A549 (cell line): ENCODE measurements around the gene KRTAP12-1. TPM values are rescaled to one million over a fixed set of nuclear protein-coding genes. Genes with fewer than 3 reads are reported as not detected.

ENCODE experiments used
- ATAC-seq, 2 experiments: fragments of 200-7000 bp in 1 of 2; fragments of >200 bp in 1 of 2; cut with Nextera tagmentation in 1 of 2; cut with Tn5 transposase in 1 of 2; 3 replicates each; pipeline versions ENCODE4 v1.8.0 to v1.9.1; 2018 to 2020; ENCODE audit warnings: mild to moderate bottlenecking in 1 of 2, moderate library complexity in 1 of 2
- CTCF ChIA-PET: fragments of 300-600 bp; sonication (Branson Sonifier 250); formaldehyde crosslinking; extraction: SDS; loops from one replicate; lab custom pipeline; 2021; ENCODE audit warnings: antibody characterized with exemption, inconsistent platforms; lab: Yijun Ruan, JAX
- POLR2A ChIA-PET: fragments of 350-600 bp; formaldehyde crosslinking; extraction: SDS; loops from one replicate; lab custom pipeline; 2021; ENCODE audit warnings: antibody characterized with exemption, inconsistent platforms; lab: Yijun Ruan, JAX
- DNase-seq, 2 experiments: peaks; one replicate each; pipeline versions ENCODE4 v3.0.0 to v3.0.0-alpha.2; 2011 to 2016; ENCODE audit warnings: low read depth in 1 of 2, low spot score in 1 of 2
- FAIRE-seq: peaks from 2 replicates; lab custom pipeline; 2011; peaks lifted over from hg19 to GRCh38; lab: Jason Lieb, UNC
- H3K27ac ChIP-seq, 2 experiments: fragments of >200 bp; sonication (Bioruptor Twin); formaldehyde crosslinking; 3 replicates each; pipeline ENCODE4 v1.5.1; 2016 to 2017
- H3K4me1 ChIP-seq: fragments of >200 bp; sonication (Bioruptor Twin); formaldehyde crosslinking; 3 replicates; pipeline ENCODE4 v1.6.1; 2016
- H3K4me2 ChIP-seq: fragments of >200 bp; sonication (Bioruptor Twin); formaldehyde crosslinking; 3 replicates; pipeline ENCODE4 v1.6.1; 2016
- H3K4me3 ChIP-seq: fragments of >200 bp; sonication (Bioruptor Twin); formaldehyde crosslinking; 3 replicates; pipeline ENCODE4 v1.5.1; 2016
- H3K9me3 ChIP-seq: fragments of >200 bp; sonication (Bioruptor Twin); formaldehyde crosslinking; 3 replicates; pipeline ENCODE4 v1.6.1; 2016
- BCL3 ChIP-seq: fragments of >200 bp; sonication (Bioruptor Twin); formaldehyde crosslinking; IDR thresholded peaks from 3 replicates; pipeline ENCODE4 v1.6.1; 2016
- BHLHE40 ChIP-seq: IDR thresholded peaks from 2 replicates; pipeline ENCODE4 v1.6.1; 2012; ENCODE audit warnings: low read depth, low read length, inconsistent platforms
- CBX8 ChIP-seq: fragments of 200-600 bp; sonication (generic); IDR thresholded peaks from 2 replicates; pipeline ENCODE4 v1.6.1; 2016
- EHMT2 ChIP-seq: fragments of 200-600 bp; sonication (generic); IDR thresholded peaks from 2 replicates; pipeline ENCODE4 v1.6.1; 2016; ENCODE audit warnings: antibody characterized with exemption, low read depth, mild to moderate bottlenecking, moderate library complexity
- ESRRA ChIP-seq: fragments of 150-350 bp; IDR thresholded peaks from 2 replicates; pipeline ENCODE4 v1.6.1; 2014; ENCODE audit warnings: mild to moderate bottlenecking, low read length, borderline replicate concordance
- FOSL2 ChIP-seq, 2 experiments: fragments of 450-650 bp in 1 of 2; fragments of >200 bp in 1 of 2; sonication (Bioruptor Twin) in 1 of 2; formaldehyde crosslinking; IDR thresholded peaks; 2 replicates each; pipeline versions ENCODE4 v1.5.0 to v1.6.1; 2016 to 2020; ENCODE audit warnings: mild to moderate bottlenecking in 1 of 2, moderate library complexity in 1 of 2
- FOXS1 ChIP-seq: fragments of 250-450 bp; sonication (Bioruptor Pico); IDR thresholded peaks from 2 replicates; pipeline ENCODE4 v1.5.0; 2020; ENCODE audit warnings: mild to moderate bottlenecking, moderate library complexity
- HOXA7 ChIP-seq: fragments of 250-450 bp; sonication (Bioruptor Pico); IDR thresholded peaks from 2 replicates; pipeline ENCODE4 v1.5.0; 2020; ENCODE audit warnings: mild to moderate bottlenecking, moderate library complexity
- JUN ChIP-seq, 2 experiments: fragments of >200 bp; sonication (Bioruptor Twin); formaldehyde crosslinking; IDR thresholded peaks; 2 replicates in 1 of 2; 3 replicates in 1 of 2; pipeline ENCODE4 v1.6.1; 2016 to 2017
- JUNB ChIP-seq: fragments of >200 bp; sonication (Bioruptor Twin); formaldehyde crosslinking; IDR thresholded peaks from 2 replicates; pipeline ENCODE4 v1.6.1; 2016
- KDM1A ChIP-seq: fragments of 200-600 bp; sonication (generic); IDR thresholded peaks from 2 replicates; pipeline ENCODE4 v1.6.1; 2016; ENCODE audit warnings: low read depth, mild to moderate bottlenecking
- KDM5A ChIP-seq: fragments of 200-600 bp; sonication (generic); IDR thresholded peaks from 2 replicates; pipeline ENCODE4 v1.6.1; 2016; ENCODE audit warnings: antibody characterized with exemption, mild to moderate bottlenecking
- MAFK ChIP-seq: fragments of 450-650 bp; IDR thresholded peaks from 2 replicates; pipeline ENCODE4 v1.6.1; 2014; ENCODE audit not compliant: partially characterized antibody
- MYC ChIP-seq: IDR thresholded peaks from 2 replicates; pipeline ENCODE4 v1.6.1; 2012; ENCODE audit warnings: mild to moderate bottlenecking, inconsistent platforms, low read length, improper control_type of control experiment, borderline replicate concordance
- NFE2L2 ChIP-seq: fragments of 150-350 bp; conservative IDR thresholded peaks from 2 replicates; pipeline ENCODE4 v1.6.1; 2014; ENCODE audit warnings: low read length
- NR3C1 ChIP-seq: fragments of >200 bp; sonication (Bioruptor Twin); formaldehyde crosslinking; IDR thresholded peaks from 3 replicates; pipeline ENCODE4 v1.6.1; 2017
- PHF8 ChIP-seq: fragments of 200-600 bp; sonication (generic); IDR thresholded peaks from 2 replicates; pipeline ENCODE4 v1.6.1; 2016; ENCODE audit warnings: low read depth, mild to moderate bottlenecking, antibody characterized with exemption, moderate library complexity, borderline replicate concordance
- POLR2AphosphoS2 ChIP-seq: conservative IDR thresholded peaks from 2 replicates; pipeline ENCODE4 v1.6.1; 2012; ENCODE audit warnings: low read length, improper control_type of control experiment, inconsistent platforms
- RARB ChIP-seq: fragments of 250-450 bp; sonication (Bioruptor Pico); IDR thresholded peaks from 2 replicates; pipeline ENCODE4 v1.8.0; 2021; ENCODE audit warnings: mild to moderate bottlenecking, moderate library complexity
- REST ChIP-seq: fragments of 200-600 bp; sonication (generic); IDR thresholded peaks from 2 replicates; pipeline ENCODE4 v1.6.1; 2016; ENCODE audit warnings: antibody characterized with exemption, mild to moderate bottlenecking, moderate library complexity
- RNF2 ChIP-seq: fragments of 200-600 bp; sonication (generic); IDR thresholded peaks from 2 replicates; pipeline ENCODE4 v1.6.1; 2016; ENCODE audit warnings: low read depth, mild to moderate bottlenecking, antibody characterized with exemption, moderate library complexity, borderline replicate concordance
- ZFP36 ChIP-seq: fragments of 450-650 bp; IDR thresholded peaks from 2 replicates; pipeline ENCODE4 v1.6.1; 2014; ENCODE audit warnings: borderline replicate concordance; ENCODE audit not compliant: partially characterized antibody
- WGBS: methylation state at CpG from one replicate; pipeline ENCODE4 v1.1.6; 2017; ENCODE audit errors: missing lambda C conversion rate; 5-methylcytosine and 5-hydroxymethylcytosine counted together
- polyA plus RNA-seq, 4 experiments: library from polyadenylated mRNA; depleted of rRNA in 3 of 4; stranded (reverse); fragments of >200 nt; fragmentation: RNase III in 1 of 4; extraction: RNeasy Plus Mini Kit Qiagen cat#74134 plus additional on column Dnase treatment in 1 of 4; gene quantifications; 2 replicates in 3 of 4; 3 replicates in 1 of 4; pipeline ENCODE4 v1.2.3, GENCODE V29; 2011 to 2017
- TF ChIP-seq, protein P1 (sequence below): fragments of 450-650 bp; IDR thresholded peaks from 2 replicates; pipeline ENCODE4 v1.6.1; 2014; ENCODE audit warnings: antibody characterized with exemption

The KRTAP12-1 gene
- polyA plus RNA-seq, 2 of the 4 experiments (the other 2 are of a cell fraction): not detected

DNA sequence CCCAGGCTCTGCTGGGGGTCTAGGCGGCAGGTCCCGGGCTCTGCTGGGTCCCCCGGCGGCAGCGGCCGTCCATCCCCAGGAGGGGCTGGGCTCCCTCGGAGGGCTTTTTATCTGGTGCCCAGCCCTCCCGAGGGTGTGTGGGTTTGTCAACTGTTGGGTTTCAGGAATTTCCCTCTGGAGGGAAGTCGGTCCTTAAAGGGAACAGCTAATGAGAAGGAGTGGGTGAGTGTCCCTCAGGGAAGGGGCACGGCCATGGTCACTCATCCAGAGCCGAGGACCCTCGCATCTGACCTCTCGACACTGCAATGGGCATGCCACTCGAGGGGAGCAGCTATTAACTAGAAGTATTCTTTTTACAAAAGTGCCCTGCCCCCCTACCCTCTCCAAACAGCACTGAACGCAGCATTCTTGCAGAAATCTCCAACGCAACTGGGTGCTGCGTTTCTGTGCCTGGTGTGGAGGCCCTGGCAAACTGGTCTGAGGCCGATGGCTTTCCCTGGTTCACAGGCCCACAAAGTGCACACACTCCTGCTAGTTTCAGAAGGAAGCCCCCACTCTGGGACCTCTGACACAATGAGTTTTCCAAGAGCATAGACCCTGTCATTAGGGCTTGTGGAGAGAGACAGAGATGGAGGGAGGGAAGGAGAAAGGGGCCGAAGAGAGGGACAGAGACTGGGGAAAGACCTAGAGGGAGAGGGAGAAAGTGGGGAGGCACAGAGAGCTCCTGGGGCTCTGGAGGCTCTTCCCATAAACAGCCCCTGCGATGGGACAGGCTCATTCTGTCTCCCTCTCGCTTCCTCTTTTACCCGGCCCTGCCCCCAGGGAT lies 30.5 kb upstream of the KRTAP12-1 start:
- TF ChIP-seq KDM1A (no peak), MYC (no peak), BHLHE40 (no peak), EHMT2 (no peak), RNF2 (no peak), POLR2AphosphoS2 (no peak), PHF8 (no peak), BCL3 (no peak), RARB (CRISPR knock-in tag) (no peak), ESRRA (no peak), JUN (IDR thresholded peaks at IDR 0.05) (no peak)
- TF ChIP-seq, protein P1, sequence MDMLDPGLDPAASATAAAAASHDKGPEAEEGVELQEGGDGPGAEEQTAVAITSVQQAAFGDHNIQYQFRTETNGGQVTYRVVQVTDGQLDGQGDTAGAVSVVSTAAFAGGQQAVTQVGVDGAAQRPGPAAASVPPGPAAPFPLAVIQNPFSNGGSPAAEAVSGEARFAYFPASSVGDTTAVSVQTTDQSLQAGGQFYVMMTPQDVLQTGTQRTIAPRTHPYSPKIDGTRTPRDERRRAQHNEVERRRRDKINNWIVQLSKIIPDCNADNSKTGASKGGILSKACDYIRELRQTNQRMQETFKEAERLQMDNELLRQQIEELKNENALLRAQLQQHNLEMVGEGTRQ: no peak
- TF ChIP-seq, all 56 proteins: peak for 0
- no peak for FAIRE-seq
- no peak overlapping the region for H3K4me3 ChIP-seq
- ATAC-seq: no peak
- H3K4me1 ChIP-seq: peaks cover 7% of the 10 kb centered on the region
- DNase-seq: no peak
- WGBS: 52% methylated on average over 12 of the region's 22 CpGs
- H3K9me3 ChIP-seq: no peaks in the 10 kb centered on the region
- POLR2A ChIA-PET: no interaction called here
- no peak overlapping the region for H3K4me2 ChIP-seq
- CTCF ChIA-PET: interaction anchor here (1.2 kb wide), 1 partner anchor 81 kb away, joined by 3 read pairs; no protein-coding TSS in a partner anchor
- H3K27ac ChIP-seq: no peak overlapping the region

- WGBS: 16% methylated on average over 7 of the region's 41 CpGs
- ChIA-PET POLR2A (no interaction called here), CTCF (interaction anchor here (0.6 to 1.4 kb wide), 3 partner anchors 17 to 82 kb away, joined by 3 read pairs; no protein-coding TSS in a partner anchor)
- ATAC-seq (peak in 1 of 2 experiments; percentile 14; a peak in 1 of 6 replicates), FAIRE-seq (no peak), DNase-seq (no peak)
- Histone ChIP-seq H3K9me3 (no peaks in the 10 kb centered on the region), H3K4me3 (no peak within 1 kb of the TSS), H3K4me1 (peaks cover 7% of the 10 kb centered on the region), H3K4me2 (peak within 1 kb of the TSS; percentile 56; the same call in 2 of the 3 replicates), H3K27ac (no peak within 1 kb of the TSS)
- TF ChIP-seq REST (no peak), KDM5A (no peak), ZFP36 (no peak), BHLHE40 (no peak), JUNB (no peak), BCL3 (no peak), FOSL2 (IDR thresholded peaks at IDR 0.05) (no peak), FOSL2 (CRISPR knock-in tag; IDR thresholded peaks at IDR 0.05) (no peak), KDM1A (no peak), CBX8 (no peak), PHF8 (no peak), FOXS1 (CRISPR knock-in tag) (no peak), NFE2L2 (no peak), MAFK (no peak), NR3C1 (no peak), HOXA7 (CRISPR knock-in tag) (no peak)
These were observed 29.6 kb upstream of the KRTAP12-1 start, which contains the start of gene TSPEAR for GRCh38 chr21:44711327-44712202. TSPEAR (minus strand) TSS chr21:44711572; CDS start chr21:44711514, 58 bp downstream.
